BLaER1 (cell line): ENCODE measurements around the gene PDE11A.
"Not testable (repeated sequence)": the region's sequence is repeated elsewhere in the genome, so short reads cannot be mapped to it uniquely, and the experiment has no call there.

ENCODE experiments used
- H3K27ac ChIP-seq: shearing (Covaris generic); formaldehyde crosslinking; 2 replicates; pipeline ENCODE4 v1.8.1; 2022
- H3K27me3 ChIP-seq: shearing (Covaris generic); formaldehyde crosslinking; 2 replicates; pipeline ENCODE4 v1.8.1; 2022
- H3K36me3 ChIP-seq: shearing (Covaris generic); formaldehyde crosslinking; 2 replicates; pipeline ENCODE4 v1.8.1; 2022
- H3K4me1 ChIP-seq: shearing (Covaris generic); formaldehyde crosslinking; 2 replicates; pipeline ENCODE4 v1.8.1; 2022
- H3K4me2 ChIP-seq: shearing (Covaris generic); formaldehyde crosslinking; 2 replicates; pipeline ENCODE4 v1.8.1; 2022
- H3K4me3 ChIP-seq: shearing (Covaris generic); formaldehyde crosslinking; 2 replicates; pipeline ENCODE4 v1.8.1; 2022
- H3K9ac ChIP-seq: shearing (Covaris generic); formaldehyde crosslinking; 2 replicates; pipeline ENCODE4 v1.8.1; 2022
- H3K9me3 ChIP-seq: shearing (Covaris generic); formaldehyde crosslinking; 2 replicates; pipeline ENCODE4 v1.8.1; 2022
- H4K20me1 ChIP-seq: shearing (Covaris generic); formaldehyde crosslinking; 2 replicates; pipeline ENCODE4 v1.8.1; 2022
- Cebpa-rat ChIP-seq: shearing (Covaris generic); IDR thresholded peaks from 2 replicates; pipeline ENCODE4 v1.8.1; 2022

PDE11A gene

GRCh38 chr2:177984749-177985148 lies 87.8 kb downstream of the PDE11A start:
- Histone ChIP-seq H3K4me1 (no peaks in the 10 kb centered on the region), H3K9me3 (no peaks in the 10 kb centered on the region), H3K9ac (no peak overlapping the region), H3K36me3 (no peaks in the 10 kb centered on the region), H3K27ac (no peak overlapping the region), H4K20me1 (no peaks in the 10 kb centered on the region), H3K4me2 (no peak overlapping the region), H3K4me3 (no peak overlapping the region), H3K27me3 (no peaks in the 10 kb centered on the region)
- TF ChIP-seq Cebpa-rat: no peak

DNA sequence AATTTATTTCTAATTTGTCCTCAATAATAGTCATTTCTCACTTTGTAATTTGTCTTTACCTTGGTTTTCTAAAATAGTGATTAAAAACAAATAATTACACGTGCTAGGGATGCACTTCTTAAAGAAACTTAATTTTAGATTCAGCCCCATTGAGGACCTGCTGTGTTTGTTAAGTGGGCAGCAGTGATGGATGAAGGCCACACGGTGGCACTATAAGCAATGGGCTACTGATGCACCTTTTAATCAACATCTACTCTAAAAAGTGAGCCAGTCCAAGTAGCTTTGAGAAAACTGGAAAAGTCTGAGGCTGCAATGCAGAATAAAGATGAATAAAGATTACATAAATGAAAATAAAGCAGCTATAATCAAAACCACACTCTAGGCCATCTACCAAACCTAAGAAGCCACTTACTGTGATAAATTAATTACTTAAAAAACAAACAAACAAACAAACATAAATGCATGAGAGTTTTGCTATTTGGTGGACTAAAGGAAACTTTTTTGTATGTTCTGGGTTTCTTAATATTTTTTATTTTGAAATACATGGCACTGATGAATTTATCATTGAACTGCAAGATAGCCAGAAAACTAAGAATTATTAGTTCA lies 89.3 kb downstream of the PDE11A start:
- Histone ChIP-seq H3K4me3 (no peak overlapping the region), H3K27ac (no peak overlapping the region), H3K9ac (no peak overlapping the region), H3K4me1 (no peaks in the 10 kb centered on the region), H4K20me1 (no peaks in the 10 kb centered on the region), H3K4me2 (no peak overlapping the region), H3K9me3 (no peaks in the 10 kb centered on the region), H3K36me3 (no peaks in the 10 kb centered on the region), H3K27me3 (no peaks in the 10 kb centered on the region)
- no peak for TF ChIP-seq Cebpa-rat

- H3K27me3 ChIP-seq: no peaks in the 10 kb centered on the region
- H3K4me3 ChIP-seq: no peak overlapping the region
- no peaks in the 10 kb centered on the region for H3K9me3 ChIP-seq
- H4K20me1 ChIP-seq: no peaks in the 10 kb centered on the region
- no peak overlapping the region for H3K4me2 ChIP-seq
- no peak overlapping the region for H3K9ac ChIP-seq
- no peaks in the 10 kb centered on the region for H3K4me1 ChIP-seq
- H3K27ac ChIP-seq: no peak overlapping the region
- TF ChIP-seq Cebpa-rat: no peak
- H3K36me3 ChIP-seq: no peaks in the 10 kb centered on the region
Observed at GRCh38 chr2:177972782-177973181, 99.8 kb downstream of the PDE11A start.

- H3K27me3 ChIP-seq: no peaks in the 10 kb centered on the region
- H3K4me3 ChIP-seq: no peak overlapping the region
- no peaks in the 10 kb centered on the region for H4K20me1 ChIP-seq
- no peaks in the 10 kb centered on the region for H3K36me3 ChIP-seq
- H3K4me2 ChIP-seq: no peak overlapping the region
- no peak overlapping the region for H3K27ac ChIP-seq
- no peak for TF ChIP-seq Cebpa-rat
- H3K4me1 ChIP-seq: no peaks in the 10 kb centered on the region
- H3K9ac ChIP-seq: no peak overlapping the region
- H3K9me3 ChIP-seq: no peaks in the 10 kb centered on the region
Observed at GRCh38 chr2:177972123-177972522, 100.5 kb downstream of the PDE11A start.

DNA sequence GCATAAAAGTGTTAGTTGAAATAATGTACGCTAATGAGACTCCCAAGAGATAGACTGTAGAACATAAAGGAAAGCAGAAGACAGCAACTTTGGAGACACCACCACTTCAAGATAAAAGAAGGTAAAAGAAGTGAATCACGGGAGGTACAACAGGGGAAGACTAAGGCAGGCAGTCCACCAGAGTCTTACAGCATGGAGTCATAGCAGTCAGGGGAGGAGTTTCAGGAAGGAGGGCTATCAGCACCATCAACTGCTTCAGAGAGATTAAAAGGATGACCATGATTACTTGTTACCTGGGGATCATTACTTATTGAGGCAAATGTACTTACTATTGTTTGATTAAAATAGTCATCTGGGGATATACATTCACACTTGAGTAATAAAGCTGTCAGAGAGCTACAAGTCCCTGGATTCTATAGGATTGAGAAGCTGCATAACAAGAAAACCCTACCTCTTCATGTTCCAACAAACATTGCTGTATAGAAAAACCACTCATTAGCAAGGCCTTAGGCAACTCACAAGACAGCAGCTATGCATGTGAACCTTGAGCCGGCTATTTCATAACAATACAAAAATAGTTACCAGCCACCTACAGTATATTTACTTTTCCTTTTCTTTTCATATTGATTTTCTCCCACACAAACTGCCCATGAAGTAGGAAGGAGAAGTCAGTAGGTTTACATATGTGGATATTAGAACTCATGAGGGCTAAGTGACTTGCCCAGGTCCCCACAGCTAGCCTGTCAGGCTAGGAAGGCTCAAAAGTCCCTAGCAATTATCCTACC lies 101.7 kb downstream of the PDE11A start:
- H3K36me3 ChIP-seq: no peaks in the 10 kb centered on the region
- TF ChIP-seq Cebpa-rat: no peak
- no peaks in the 10 kb centered on the region for H4K20me1 ChIP-seq
- no peaks in the 10 kb centered on the region for H3K27me3 ChIP-seq
- H3K27ac ChIP-seq: no peak overlapping the region
- no peak overlapping the region for H3K9ac ChIP-seq
- no peaks in the 10 kb centered on the region for H3K4me1 ChIP-seq
- no peak overlapping the region for H3K4me2 ChIP-seq
- H3K4me3 ChIP-seq: no peak overlapping the region
- H3K9me3 ChIP-seq: no peaks in the 10 kb centered on the region

DNA sequence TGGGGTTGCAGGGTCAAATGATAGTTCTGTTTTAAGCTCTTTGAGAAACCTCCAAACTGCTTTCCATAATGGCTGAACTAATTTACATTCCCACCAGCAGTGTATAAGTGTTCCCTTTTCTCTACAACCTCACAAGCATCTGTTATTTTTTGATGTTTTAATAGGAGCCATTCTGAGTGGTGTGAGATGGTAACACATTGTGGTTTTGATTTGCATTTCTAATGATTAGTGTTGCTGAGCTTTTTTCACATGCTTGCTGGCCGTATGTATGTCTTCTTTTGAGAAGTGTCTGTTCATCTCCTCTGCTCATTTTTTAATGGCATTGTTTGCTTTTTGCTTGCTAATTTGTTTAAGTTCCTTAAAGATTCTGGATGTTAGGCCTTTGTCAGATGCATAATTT lies 107.7 kb downstream of the PDE11A start:
- Histone ChIP-seq H3K27ac (no peak overlapping the region), H3K4me1 (no peaks in the 10 kb centered on the region), H3K27me3 (no peaks in the 10 kb centered on the region), H4K20me1 (no peaks in the 10 kb centered on the region), H3K4me2 (no peak overlapping the region), H3K4me3 (no peak overlapping the region), H3K36me3 (no peaks in the 10 kb centered on the region), H3K9ac (no peak overlapping the region), H3K9me3 (no peaks in the 10 kb centered on the region)
- TF ChIP-seq Cebpa-rat: no peak

DNA sequence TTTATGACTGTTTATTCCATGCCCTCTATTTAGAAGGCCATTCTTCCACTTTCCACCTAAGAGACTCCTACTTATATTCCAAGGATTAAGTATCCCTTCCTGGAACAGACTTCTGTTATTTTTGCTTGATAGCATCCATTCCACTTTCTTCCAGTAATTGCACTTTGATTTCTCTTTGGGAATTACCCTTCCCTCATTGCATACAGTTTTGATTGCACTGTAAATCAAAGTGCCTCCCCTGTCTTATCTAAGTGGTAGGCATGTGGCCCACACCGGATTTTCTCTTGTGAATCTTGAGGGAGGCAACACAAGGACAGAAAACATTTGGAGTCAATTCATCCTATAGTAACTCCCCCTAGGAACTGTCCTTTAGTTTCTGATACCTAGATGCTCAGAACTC lies 120.4 kb downstream of the PDE11A start:
- Histone ChIP-seq H3K27me3 (no peaks in the 10 kb centered on the region), H3K4me2 (no peak overlapping the region), H3K4me3 (no peak overlapping the region), H3K9ac (no peak overlapping the region), H3K36me3 (no peaks in the 10 kb centered on the region), H3K9me3 (no peaks in the 10 kb centered on the region), H4K20me1 (no peaks in the 10 kb centered on the region), H3K27ac (no peak overlapping the region), H3K4me1 (no peaks in the 10 kb centered on the region)
- no peak for TF ChIP-seq Cebpa-rat

DNA sequence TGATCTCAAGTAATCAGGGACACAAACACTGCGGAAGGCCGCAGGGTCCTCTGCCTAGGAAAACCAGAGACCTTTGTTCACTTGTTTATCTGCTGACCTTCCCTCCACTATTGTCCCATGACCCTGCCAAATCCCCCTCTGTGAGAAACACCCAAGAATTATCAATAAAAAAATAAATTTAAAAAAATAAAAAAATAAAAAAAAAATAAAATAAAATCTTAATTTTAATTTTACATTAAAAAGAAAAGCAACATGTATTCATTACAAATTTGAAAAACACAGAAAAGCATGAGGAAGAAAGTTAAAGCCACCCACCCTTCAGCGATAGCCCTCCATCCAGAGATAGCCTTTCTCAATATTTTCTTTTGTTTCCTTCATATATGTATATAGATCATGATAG lies 125.0 kb downstream of the PDE11A start:
- not testable (repeated sequence) for H4K20me1 ChIP-seq, H3K4me3 ChIP-seq, H3K9ac ChIP-seq, H3K27ac ChIP-seq, H3K27me3 ChIP-seq, H3K4me1 ChIP-seq, H3K4me2 ChIP-seq, H3K36me3 ChIP-seq, H3K9me3 ChIP-seq

DNA sequence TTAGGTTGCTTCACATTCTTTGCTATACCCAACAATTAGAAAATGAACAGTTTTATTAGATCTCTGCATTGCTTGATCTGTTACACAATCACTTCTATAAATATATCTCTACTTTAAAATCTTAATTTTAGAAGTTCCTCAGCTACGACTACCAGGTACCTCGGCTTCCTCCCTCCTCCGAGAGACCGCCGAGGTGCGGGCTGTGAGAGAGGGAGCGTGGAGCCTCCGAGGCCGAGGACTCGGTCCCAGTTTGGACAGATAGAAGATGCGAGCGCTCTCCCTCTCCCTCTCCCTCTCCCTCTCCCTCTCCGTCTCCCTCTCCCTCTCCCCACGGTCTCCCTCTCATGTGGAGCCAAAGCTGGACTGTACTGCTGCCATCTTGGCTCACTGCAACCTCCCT lies 128.0 kb downstream of the PDE11A start:
- H3K9ac ChIP-seq, H3K4me3 ChIP-seq, H3K4me2 ChIP-seq, H3K27ac ChIP-seq, H3K36me3 ChIP-seq, H4K20me1 ChIP-seq, H3K4me1 ChIP-seq, H3K9me3 ChIP-seq, H3K27me3 ChIP-seq: not testable (repeated sequence)

GRCh38 chr2:177942731-177943130 lies 129.8 kb downstream of the PDE11A start:
- no peak overlapping the region for H3K27ac ChIP-seq
- H3K4me1 ChIP-seq: no peaks in the 10 kb centered on the region
- TF ChIP-seq Cebpa-rat: no peak

More at GRCh38 chr2:177942731-177943130, 129.8 kb downstream of the PDE11A start:
- H3K4me3 ChIP-seq: no peak overlapping the region
- H4K20me1 ChIP-seq: no peaks in the 10 kb centered on the region
- no peak overlapping the region for H3K9ac ChIP-seq
- no peaks in the 10 kb centered on the region for H3K9me3 ChIP-seq
- H3K27me3 ChIP-seq: no peaks in the 10 kb centered on the region
- H3K4me2 ChIP-seq: no peak overlapping the region
- no peaks in the 10 kb centered on the region for H3K36me3 ChIP-seq
